Mesendoderm (in vitro differentiated cells): ENCODE results near the gene MTUS2.

Experiments
- DNase-seq: peaks from one replicate; pipeline ENCODE4 v3.0.0; 2013
- H2AK5ac ChIP-seq: 2 replicates; pipeline ENCODE4 v1.6.1; 2013; ENCODE audit warnings: low read length, inconsistent platforms
- H2BK120ac ChIP-seq: 2 replicates; pipeline ENCODE4 v1.6.1; 2013; ENCODE audit warnings: low read depth, mild to moderate bottlenecking, low read length, moderate library complexity, mixed read lengths
- H2BK15ac ChIP-seq: replicated peaks from 2 replicates; pipeline ENCODE4 v1.6.1; 2013; ENCODE audit warnings: low read depth, mild to moderate bottlenecking, moderate library complexity
- H2BK5ac ChIP-seq: 2 replicates; pipeline ENCODE4 v1.6.1; 2013; ENCODE audit warnings: low read length, inconsistent platforms
- H3K18ac ChIP-seq: 2 replicates; pipeline ENCODE4 v1.6.1; 2013; ENCODE audit warnings: mild to moderate bottlenecking, low read length, mixed read lengths
- H3K23ac ChIP-seq: one replicate; pipeline ENCODE4 v1.6.1; 2013; ENCODE audit warnings: low read length
- H3K27ac ChIP-seq: 2 replicates; pipeline ENCODE4 v1.5.1; 2013; ENCODE audit warnings: low read depth, mild to moderate bottlenecking, inconsistent platforms, low read length, moderate library complexity
- H3K27me3 ChIP-seq: 2 replicates; pipeline ENCODE4 v1.6.1; 2013; ENCODE audit warnings: low read length, control low read depth, mild to moderate bottlenecking, inconsistent platforms; ENCODE audit not compliant: insufficient read depth, poor library complexity
- H3K36me3 ChIP-seq: 2 replicates; pipeline ENCODE4 v1.6.1; 2013; ENCODE audit warnings: low read length, inconsistent platforms; ENCODE audit not compliant: control insufficient read depth, insufficient read depth
- H3K4ac ChIP-seq: one replicate; pipeline ENCODE4 v1.6.1; 2013; ENCODE audit warnings: low read depth, mild to moderate bottlenecking, low read length, moderate library complexity
- H3K4me1 ChIP-seq: 2 replicates; pipeline ENCODE4 v1.6.1; 2013; ENCODE audit warnings: low read depth, low read length, inconsistent platforms; ENCODE audit not compliant: control insufficient read depth
- H3K4me2 ChIP-seq: 2 replicates; pipeline ENCODE4 v1.6.1; 2013; ENCODE audit warnings: low read length
- H3K4me3 ChIP-seq: 2 replicates; pipeline ENCODE4 v1.5.1; 2013; ENCODE audit warnings: mild to moderate bottlenecking, low read length
- H3K56ac ChIP-seq: one replicate; pipeline ENCODE4 v1.6.1; 2013; ENCODE audit warnings: low read length
- H3K79me1 ChIP-seq: 2 replicates; pipeline ENCODE4 v1.6.1; 2013; ENCODE audit warnings: low read length, inconsistent platforms
- H3K79me2 ChIP-seq: 2 replicates; pipeline ENCODE4 v1.6.1; 2013; ENCODE audit warnings: mild to moderate bottlenecking, low read length; ENCODE audit not compliant: control insufficient read depth, insufficient read depth
- H3K9ac ChIP-seq: 2 replicates; pipeline ENCODE4 v1.6.1; 2013; ENCODE audit warnings: low read length, inconsistent platforms
- H4K5ac ChIP-seq: one replicate; pipeline ENCODE4 v1.6.1; 2013; ENCODE audit warnings: low read length
- H4K8ac ChIP-seq: one replicate; pipeline ENCODE4 v1.6.1; 2013; ENCODE audit warnings: low read depth, mild to moderate bottlenecking, control low read depth, low read length, moderate library complexity
- WGBS: extraction: QIAGEN DNeasy Blood & Tissue Kit; methylation state at CpG from one replicate; pipeline ENCODE4 v1.1.7; 2013; ENCODE audit warnings: low lambda C conversion rate, missing lambda C conversion rate; ENCODE audit not compliant: insufficient coverage; ENCODE audit errors: extremely low coverage; 5-methylcytosine and 5-hydroxymethylcytosine counted together

MTUS2 gene

GRCh38 chr13:29105779-29106178, 285.6 kb downstream of the MTUS2 start:
- H4K5ac ChIP-seq = no peak overlapping the region
- no peak overlapping the region for H3K4me2 ChIP-seq
- H3K9ac ChIP-seq = no peak overlapping the region
- no peak overlapping the region for H3K23ac ChIP-seq
- no peak overlapping the region for H4K8ac ChIP-seq
- no peaks in the 10 kb centered on the region for H3K36me3 ChIP-seq
- H3K4ac ChIP-seq = no peak overlapping the region
- no peaks in the 10 kb centered on the region for H3K4me1 ChIP-seq
- WGBS = no CpG with 5 or more reads among the region's 4 CpGs
- no peak overlapping the region for H2BK15ac ChIP-seq
- no peak overlapping the region for H2BK5ac ChIP-seq
- H3K27me3 ChIP-seq = no peaks in the 10 kb centered on the region
- peak; percentile 26 for DNase-seq
- no peak overlapping the region for H3K4me3 ChIP-seq
- H3K18ac ChIP-seq = no peak overlapping the region
- no peak overlapping the region for H2BK120ac ChIP-seq
- H3K79me2 ChIP-seq = no peaks in the 10 kb centered on the region
- H2AK5ac ChIP-seq = no peak overlapping the region
- H3K56ac ChIP-seq = no peak overlapping the region
- H3K79me1 ChIP-seq = no peaks in the 10 kb centered on the region
- no peak overlapping the region for H3K27ac ChIP-seq

- Histone ChIP-seq H3K79me2 (no peaks in the 10 kb centered on the region), H3K9ac (no peak overlapping the region), H3K23ac (no peak overlapping the region), H3K4ac (no peak overlapping the region), H3K79me1 (no peaks in the 10 kb centered on the region), H3K4me1 (no peaks in the 10 kb centered on the region), H2AK5ac (no peak overlapping the region), H3K56ac (no peak overlapping the region), H4K8ac (no peak overlapping the region), H3K4me2 (no peak overlapping the region), H2BK15ac (no peak overlapping the region), H3K36me3 (no peaks in the 10 kb centered on the region), H2BK5ac (no peak overlapping the region), H4K5ac (no peak overlapping the region), H2BK120ac (no peak overlapping the region), H3K4me3 (no peak overlapping the region), H3K27me3 (no peaks in the 10 kb centered on the region), H3K18ac (no peak overlapping the region), H3K27ac (no peak overlapping the region)
- no CpG with 5 or more reads among the region's 1 CpG for WGBS
- no peak for DNase-seq
These were observed 286.5 kb downstream of the MTUS2 start for GRCh38 chr13:29106651-29107050.

DNA sequence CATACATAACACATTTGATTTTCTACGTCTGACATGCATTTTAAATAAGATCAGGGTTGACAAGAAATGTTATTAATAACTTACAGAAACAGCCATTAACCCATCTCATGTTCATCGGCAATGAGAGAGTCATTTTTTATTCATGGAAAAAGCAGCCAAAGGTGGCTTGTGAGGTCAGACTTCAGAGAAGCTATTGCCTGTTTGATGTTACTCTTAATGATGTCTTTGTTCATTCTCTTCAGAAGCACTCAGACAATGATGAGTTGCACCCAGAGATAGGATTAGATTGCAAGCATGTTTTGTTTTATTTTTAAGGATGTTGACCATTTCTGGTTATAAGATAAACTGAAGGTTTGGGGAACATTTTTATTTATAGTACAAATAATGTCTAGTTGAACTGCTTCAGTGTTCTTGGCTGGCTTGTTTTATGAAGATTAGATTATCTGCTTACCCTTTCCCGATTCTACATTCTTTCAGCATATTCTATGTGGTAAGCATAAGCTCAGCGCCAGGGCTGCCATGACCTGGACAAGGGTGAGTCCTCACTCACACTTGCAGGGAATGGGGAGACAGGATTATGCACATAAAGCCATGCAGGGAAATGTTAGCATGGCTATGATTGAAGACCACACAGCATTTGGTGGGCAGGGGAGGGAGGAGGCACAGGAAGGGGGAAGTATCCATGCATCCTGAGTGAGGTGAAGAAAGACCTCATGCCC, 288.1 kb downstream of the MTUS2 start:
- no CpG with 5 or more reads among the region's 4 CpGs for WGBS
- H3K27ac ChIP-seq = no peak overlapping the region

GRCh38 chr13:29109987-29110386, 289.8 kb downstream of the MTUS2 start:
- WGBS = no CpG with 5 or more reads among the region's 2 CpGs
- H3K9ac ChIP-seq = no peak overlapping the region
- H3K79me2 ChIP-seq = no peaks in the 10 kb centered on the region
- no peak overlapping the region for H4K8ac ChIP-seq
- no peak overlapping the region for H2AK5ac ChIP-seq
- H3K4me1 ChIP-seq = no peaks in the 10 kb centered on the region
- H3K27me3 ChIP-seq = no peaks in the 10 kb centered on the region
- no peak overlapping the region for H3K4me2 ChIP-seq
- no peak overlapping the region for H3K27ac ChIP-seq
- DNase-seq = no peak
- no peak overlapping the region for H4K5ac ChIP-seq
- no peaks in the 10 kb centered on the region for H3K79me1 ChIP-seq
- H3K4ac ChIP-seq = no peak overlapping the region
- no peaks in the 10 kb centered on the region for H3K36me3 ChIP-seq
- H3K56ac ChIP-seq = no peak overlapping the region
- H3K23ac ChIP-seq = no peak overlapping the region
- no peak overlapping the region for H3K4me3 ChIP-seq
- no peak overlapping the region for H2BK5ac ChIP-seq
- no peak overlapping the region for H3K18ac ChIP-seq
- H2BK120ac ChIP-seq = no peak overlapping the region
- no peak overlapping the region for H2BK15ac ChIP-seq

More for the DNA sequence above, 288.1 kb downstream of the MTUS2 start:
- Histone ChIP-seq H4K5ac (no peak overlapping the region), H2AK5ac (no peak overlapping the region), H3K9ac (no peak overlapping the region), H4K8ac (no peak overlapping the region), H2BK5ac (no peak overlapping the region), H3K36me3 (no peaks in the 10 kb centered on the region), H3K4me1 (no peaks in the 10 kb centered on the region), H3K18ac (no peak overlapping the region), H3K23ac (no peak overlapping the region), H3K79me1 (no peaks in the 10 kb centered on the region), H2BK15ac (no peak overlapping the region), H3K4ac (no peak overlapping the region), H3K56ac (no peak overlapping the region), H3K27me3 (no peaks in the 10 kb centered on the region), H3K79me2 (no peaks in the 10 kb centered on the region), H3K4me3 (no peak overlapping the region), H2BK120ac (no peak overlapping the region), H3K4me2 (no peak overlapping the region)
- no peak for DNase-seq

DNA sequence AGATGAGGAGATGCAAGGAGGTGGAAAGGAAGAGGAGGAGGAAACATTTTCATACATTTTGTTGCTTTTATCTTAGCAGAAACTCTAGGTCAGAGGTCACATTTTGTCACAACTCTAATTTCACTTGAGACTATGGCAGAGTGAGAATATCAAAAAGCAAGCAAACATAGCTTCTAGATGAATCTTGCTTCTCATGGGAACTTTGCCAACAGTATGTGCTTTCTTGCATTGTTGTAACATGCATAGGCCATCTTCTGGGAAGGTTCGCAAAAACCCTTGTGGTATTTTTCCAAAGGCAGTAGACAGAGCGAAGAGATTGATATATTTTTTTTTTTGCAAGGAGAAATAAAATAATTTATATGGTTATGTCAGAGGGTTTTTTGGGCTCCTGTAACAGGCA, 291.3 kb downstream of the MTUS2 start:
- H3K4me1 ChIP-seq = no peaks in the 10 kb centered on the region
- no peaks in the 10 kb centered on the region for H3K36me3 ChIP-seq
- no peak overlapping the region for H2AK5ac ChIP-seq
- no peak overlapping the region for H3K4me3 ChIP-seq
- no peak overlapping the region for H3K23ac ChIP-seq
- H3K4ac ChIP-seq = no peak overlapping the region
- H4K8ac ChIP-seq = no peak overlapping the region
- H3K27me3 ChIP-seq = no peaks in the 10 kb centered on the region
- H3K79me2 ChIP-seq = no peaks in the 10 kb centered on the region
- no peak overlapping the region for H3K27ac ChIP-seq
- H2BK5ac ChIP-seq = no peak overlapping the region
- H3K79me1 ChIP-seq = no peaks in the 10 kb centered on the region
- no peak overlapping the region for H3K4me2 ChIP-seq
- DNase-seq = no peak
- no CpG with 5 or more reads among the region's 2 CpGs for WGBS
- H2BK15ac ChIP-seq = no peak overlapping the region
- no peak overlapping the region for H4K5ac ChIP-seq
- H3K18ac ChIP-seq = no peak overlapping the region
- no peak overlapping the region for H3K56ac ChIP-seq
- no peak overlapping the region for H3K9ac ChIP-seq
- H2BK120ac ChIP-seq = no peak overlapping the region

DNA sequence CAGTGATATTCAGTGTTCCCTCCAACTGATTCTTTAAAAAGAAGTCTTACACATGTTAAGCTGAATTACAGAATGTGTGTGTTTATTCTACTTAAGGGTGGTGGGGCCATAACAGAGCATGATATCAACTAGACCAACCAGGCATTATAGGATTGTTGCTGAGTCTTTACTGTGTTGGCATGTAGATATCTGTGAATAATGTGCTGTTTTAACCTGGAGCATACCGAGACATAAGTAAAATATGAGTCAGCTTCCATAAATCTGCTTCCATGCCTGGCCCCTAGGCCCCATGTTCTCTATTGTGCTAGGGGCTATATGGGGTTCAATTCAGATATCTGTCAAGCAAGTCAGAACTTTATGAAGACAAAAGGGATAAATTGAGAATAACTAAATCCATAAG, 295.7 kb downstream of the MTUS2 start:
- WGBS = no CpG with 5 or more reads among the region's 1 CpG
- Histone ChIP-seq H3K18ac (no peak overlapping the region), H2BK120ac (no peak overlapping the region)

More for the DNA sequence above, 295.7 kb downstream of the MTUS2 start:
- Histone ChIP-seq H3K56ac (no peak overlapping the region), H3K9ac (no peak overlapping the region), H2BK5ac (no peak overlapping the region), H3K4me1 (no peaks in the 10 kb centered on the region), H3K4me3 (no peak overlapping the region), H3K4ac (no peak overlapping the region), H4K8ac (no peak overlapping the region), H3K4me2 (no peak overlapping the region), H4K5ac (no peak overlapping the region), H3K27ac (no peak overlapping the region), H3K79me1 (no peaks in the 10 kb centered on the region), H3K27me3 (no peaks in the 10 kb centered on the region), H3K23ac (no peak overlapping the region), H2AK5ac (no peak overlapping the region), H3K36me3 (no peaks in the 10 kb centered on the region), H3K79me2 (no peaks in the 10 kb centered on the region), H2BK15ac (no peak overlapping the region)
- no peak for DNase-seq
